Mesenchymal stem cell (in vitro differentiated cells and primary cell): ENCODE results near the gene CCDC50.

Experiments used
- DNase-seq: peaks from one replicate; pipeline ENCODE4 v3.0.0-alpha.2; 2013
- H2AFZ ChIP-seq: one replicate; pipeline ENCODE4 v1.6.1; 2013; ENCODE audit warnings: low read depth, mild to moderate bottlenecking, control low read depth, inconsistent platforms, low read length, moderate library complexity
- H2AK5ac ChIP-seq: 2 replicates; pipeline ENCODE4 v1.6.1; 2013; ENCODE audit warnings: low read length, moderate library complexity, mild to moderate bottlenecking, inconsistent platforms; ENCODE audit not compliant: severe bottlenecking
- H2BK120ac ChIP-seq: one replicate; pipeline ENCODE4 v1.6.1; 2013; ENCODE audit warnings: low read depth, mild to moderate bottlenecking, inconsistent platforms, low read length, moderate library complexity
- H2BK12ac ChIP-seq, 2 experiments: one replicate each; pipeline ENCODE4 v1.6.1; 2013; ENCODE audit warnings: inconsistent platforms in 2 of 2, low read length in 2 of 2, mild to moderate bottlenecking in 2 of 2, moderate library complexity in 2 of 2, control low read depth in 1 of 2
- H2BK15ac ChIP-seq: one replicate; pipeline ENCODE4 v1.6.1; 2013; ENCODE audit warnings: mild to moderate bottlenecking, low read depth, inconsistent platforms; ENCODE audit not compliant: poor library complexity, severe bottlenecking
- H2BK5ac ChIP-seq: 2 replicates; pipeline ENCODE4 v1.6.1; 2013; ENCODE audit warnings: low read depth, mild to moderate bottlenecking, low read length, control low read depth, inconsistent platforms; ENCODE audit not compliant: poor library complexity, severe bottlenecking
- H3K14ac ChIP-seq, 2 experiments: one replicate each; pipeline ENCODE4 v1.6.1; 2013; ENCODE audit warnings: inconsistent platforms in 2 of 2, low read length in 2 of 2, control low read depth in 1 of 2, mild to moderate bottlenecking in 1 of 2, moderate library complexity in 1 of 2
- H3K18ac ChIP-seq, 2 experiments: one replicate each; pipeline ENCODE4 v1.6.1; 2013; ENCODE audit warnings: inconsistent platforms in 2 of 2, low read length in 2 of 2, control low read depth in 1 of 2, low read depth in 1 of 2, mild to moderate bottlenecking in 1 of 2
- H3K23ac ChIP-seq, 2 experiments: one replicate each; pipeline ENCODE4 v1.6.1; 2013; ENCODE audit warnings: inconsistent platforms in 2 of 2, low read length in 2 of 2, mild to moderate bottlenecking in 2 of 2, moderate library complexity in 2 of 2, control low read depth in 1 of 2
- H3K27ac ChIP-seq: 2 replicates; pipeline ENCODE4 v1.5.1; 2013; ENCODE audit warnings: mild to moderate bottlenecking, moderate library complexity, low read length, control low read depth, inconsistent platforms; ENCODE audit not compliant: poor library complexity, severe bottlenecking
- H3K27me3 ChIP-seq, 2 experiments: 2 replicates each; pipeline versions ENCODE4 v1.6.1 to v1.7.0; 2013; ENCODE audit warnings: low read length in 2 of 2, mild to moderate bottlenecking in 2 of 2, moderate library complexity in 2 of 2, control low read depth in 1 of 2, inconsistent platforms in 1 of 2; ENCODE audit not compliant: control insufficient read depth in 1 of 2, insufficient read depth in 1 of 2
- H3K36me3 ChIP-seq, 2 experiments: 2 replicates each; pipeline versions ENCODE4 v1.6.1 to v1.7.0; 2013; ENCODE audit warnings: low read length in 2 of 2, control low read depth in 1 of 2, inconsistent platforms in 1 of 2, low read depth in 1 of 2, mild to moderate bottlenecking in 1 of 2; ENCODE audit not compliant: insufficient read depth in 2 of 2, control insufficient read depth in 1 of 2
- H3K4ac ChIP-seq, 2 experiments: one replicate each; pipeline ENCODE4 v1.6.1; 2013; ENCODE audit warnings: inconsistent platforms in 2 of 2, low read length in 2 of 2, mild to moderate bottlenecking in 2 of 2, moderate library complexity in 2 of 2, control low read depth in 1 of 2, low read depth in 1 of 2
- H3K4me1 ChIP-seq: 2 replicates; pipeline ENCODE4 v1.6.1; 2013; ENCODE audit warnings: low read depth, low read length, control low read depth; ENCODE audit not compliant: control insufficient read depth, insufficient read depth
- H3K4me2 ChIP-seq: 2 replicates; pipeline ENCODE4 v1.6.1; 2013; ENCODE audit warnings: low read length, mild to moderate bottlenecking, inconsistent platforms; ENCODE audit not compliant: poor library complexity, severe bottlenecking
- H3K4me3 ChIP-seq, 2 experiments: 2 replicates each; pipeline versions ENCODE4 v1.5.1 to v1.7.0; 2013; ENCODE audit warnings: low read length in 2 of 2, mild to moderate bottlenecking in 2 of 2, control low read depth in 1 of 2, low read depth in 1 of 2; ENCODE audit not compliant: insufficient read depth in 1 of 2
- H3K79me1 ChIP-seq: replicated peaks from 2 replicates; pipeline ENCODE4 v1.6.1; 2013; ENCODE audit warnings: mild to moderate bottlenecking, control low read depth, low read length, inconsistent platforms; ENCODE audit not compliant: poor library complexity, severe bottlenecking
- H3K9ac ChIP-seq: 2 replicates; pipeline ENCODE4 v1.7.0; 2013; ENCODE audit warnings: mild to moderate bottlenecking, low read length, moderate library complexity
- H3K9me3 ChIP-seq: 2 replicates; pipeline ENCODE4 v1.7.0; 2013; ENCODE audit warnings: mild to moderate bottlenecking, low read length; ENCODE audit not compliant: control insufficient read depth
- H4K8ac ChIP-seq: one replicate; pipeline ENCODE4 v1.6.1; 2013; ENCODE audit warnings: inconsistent platforms, mild to moderate bottlenecking, low read length, moderate library complexity
- H4K91ac ChIP-seq: one replicate; pipeline ENCODE4 v1.6.1; 2013; ENCODE audit warnings: mild to moderate bottlenecking, low read length, inconsistent platforms
- WGBS: methylation state at CpG from one replicate; pipeline ENCODE4 v1.1.7; 2013; ENCODE audit warnings: mixed read lengths; 5-methylcytosine and 5-hydroxymethylcytosine counted together

The CCDC50 gene

GRCh38 chr3:191414286-191414685 lies 85.1 kb downstream of the CCDC50 start:
- Histone ChIP-seq H3K18ac (no peak overlapping the region), H3K4ac (no peak overlapping the region), H2BK5ac (no peak overlapping the region), H3K23ac (no peak overlapping the region), H3K79me1 (no peaks in the 10 kb centered on the region), H3K4me1 (peaks cover 4% of the 10 kb centered on the region), H3K9ac (no peak overlapping the region), H2BK15ac (no peak overlapping the region), H2AK5ac (no peak overlapping the region), H3K4me3 (no peak overlapping the region), H4K8ac (no peak overlapping the region), H2BK120ac (no peak overlapping the region), H4K91ac (no peak overlapping the region), H3K4me2 (no peak overlapping the region), H3K27ac (no peak overlapping the region), H3K27me3 (no peaks in the 10 kb centered on the region), H2AFZ (no peak overlapping the region), H3K14ac (no peak overlapping the region), H3K36me3 (no peaks in the 10 kb centered on the region), H3K9me3 (peaks cover 17% of the 10 kb centered on the region), H2BK12ac (no peak overlapping the region)
- no peak for DNase-seq
- 50% methylated on average over 2 of the region's 2 CpGs for WGBS

DNA sequence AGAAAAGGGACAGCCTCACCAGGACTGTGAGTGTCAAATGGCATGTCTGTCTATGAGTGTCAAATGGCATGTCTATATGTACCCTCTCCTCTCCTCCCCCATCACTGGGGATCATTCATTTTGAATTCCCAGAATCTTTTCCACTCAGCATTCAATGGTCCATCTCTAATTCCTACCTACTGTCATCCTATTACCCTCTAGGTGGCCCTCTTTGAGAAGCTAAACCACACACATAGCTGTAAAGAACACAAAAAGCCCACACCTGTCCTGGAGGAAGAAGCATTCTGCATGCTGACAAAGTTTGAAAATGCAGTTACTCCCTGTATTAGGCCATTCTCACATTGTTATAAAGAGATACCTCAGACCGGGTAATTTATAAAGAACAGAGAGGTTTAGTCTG lies 85.5 kb downstream of the CCDC50 start:
- no peak overlapping the region for H2BK120ac ChIP-seq
- no peak overlapping the region for H3K4ac ChIP-seq
- H3K14ac ChIP-seq: no peak overlapping the region
- H3K36me3 ChIP-seq: no peaks in the 10 kb centered on the region
- no peak overlapping the region for H3K27ac ChIP-seq
- H2AK5ac ChIP-seq: no peak overlapping the region
- H4K91ac ChIP-seq: no peak overlapping the region
- H2AFZ ChIP-seq: no peak overlapping the region
- H3K9me3 ChIP-seq: peaks cover 13% of the 10 kb centered on the region
- no peak overlapping the region for H3K4me2 ChIP-seq
- no peak overlapping the region for H3K18ac ChIP-seq
- no peak overlapping the region for H3K23ac ChIP-seq
- H3K79me1 ChIP-seq: no peaks in the 10 kb centered on the region
- H2BK5ac ChIP-seq: no peak overlapping the region
- no peak overlapping the region for H4K8ac ChIP-seq
- no peak overlapping the region for H3K4me3 ChIP-seq
- H3K9ac ChIP-seq: no peak overlapping the region
- no peak overlapping the region for H2BK12ac ChIP-seq
- peaks cover 4% of the 10 kb centered on the region for H3K4me1 ChIP-seq
- DNase-seq: no peak
- 100% methylated on average over 1 of the region's 1 CpG for WGBS
- no peak overlapping the region for H2BK15ac ChIP-seq
- H3K27me3 ChIP-seq: no peaks in the 10 kb centered on the region

- no peak for DNase-seq
- Histone ChIP-seq H2BK15ac (no peak overlapping the region), H3K4ac (no peak overlapping the region), H3K27ac (no peak overlapping the region), H3K27me3 (no peaks in the 10 kb centered on the region), H3K4me1 (peaks cover 4% of the 10 kb centered on the region), H2AK5ac (no peak overlapping the region), H3K18ac (no peak overlapping the region), H3K4me2 (no peak overlapping the region), H3K79me1 (no peaks in the 10 kb centered on the region), H3K23ac (no peak overlapping the region), H2BK120ac (no peak overlapping the region), H2AFZ (no peak overlapping the region), H2BK12ac (no peak overlapping the region), H2BK5ac (no peak overlapping the region), H3K14ac (no peak overlapping the region), H3K9ac (no peak overlapping the region), H3K4me3 (no peak overlapping the region), H3K36me3 (no peaks in the 10 kb centered on the region), H4K91ac (no peak overlapping the region), H4K8ac (no peak overlapping the region), H3K9me3 (peaks cover 5% of the 10 kb centered on the region)
- 91% methylated on average over 9 of the region's 9 CpGs for WGBS
Measured at GRCh38 chr3:191415566-191415965, 86.4 kb downstream of the CCDC50 start.

DNA sequence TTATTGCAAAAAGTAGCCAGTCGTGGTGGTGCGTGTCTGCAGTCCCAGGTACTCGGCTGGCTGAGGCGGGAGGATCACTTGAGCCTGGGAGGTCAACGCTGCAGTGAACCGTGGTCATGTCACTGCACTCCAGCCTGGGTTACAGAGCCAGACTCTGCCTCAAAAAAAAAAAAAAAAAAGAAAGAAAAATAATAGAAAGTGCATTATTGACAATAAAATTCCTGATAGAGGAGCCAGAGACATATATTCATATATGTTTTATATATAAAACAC lies 88.2 kb downstream of the CCDC50 start:
- no peak overlapping the region for H2BK15ac ChIP-seq
- H3K23ac ChIP-seq: no peak overlapping the region
- H3K79me1 ChIP-seq: no peaks in the 10 kb centered on the region
- H3K27me3 ChIP-seq: no peaks in the 10 kb centered on the region
- H3K4ac ChIP-seq: no peak overlapping the region
- H2BK12ac ChIP-seq: no peak overlapping the region
- no peak overlapping the region for H3K4me3 ChIP-seq
- H3K9me3 ChIP-seq: no peaks in the 10 kb centered on the region
- no peak overlapping the region for H3K4me2 ChIP-seq
- no peak overlapping the region for H3K27ac ChIP-seq
- no peaks in the 10 kb centered on the region for H3K36me3 ChIP-seq
- H3K4me1 ChIP-seq: peaks cover 4% of the 10 kb centered on the region
- no peak overlapping the region for H3K14ac ChIP-seq
- 73% methylated on average over 4 of the region's 6 CpGs for WGBS
- no peak overlapping the region for H4K8ac ChIP-seq
- H2BK120ac ChIP-seq: no peak overlapping the region
- no peak for DNase-seq
- H3K9ac ChIP-seq: no peak overlapping the region
- H2AK5ac ChIP-seq: no peak overlapping the region
- H3K18ac ChIP-seq: no peak overlapping the region
- H2AFZ ChIP-seq: no peak overlapping the region
- H4K91ac ChIP-seq: no peak overlapping the region
- H2BK5ac ChIP-seq: no peak overlapping the region
